Measurements from ENCODE around the gene ATP2C2. TPM values are rescaled to one million over a fixed set of nuclear protein-coding genes. Genes with fewer than 3 reads are reported as not detected.

Gene ATP2C2
- total RNA-seq, 1 experiment from 2014 or later, result not detected

GRCh38 chr16:84499638-84500037 lies 131.3 kb downstream of the ATP2C2 start:
- intact Hi-C loops (cut with micrococcal nuclease; ENCODE audit: unreplicated experiment), result no loop called here
- Histone ChIP-seq H3K36me3 (ENCODE audit: insufficient read depth, low read length, poor library complexity, severe bottlenecking) (no peaks in the 10 kb centered on the region), H3K4me1 (ENCODE audit: insufficient read depth, low read length, poor library complexity, severe bottlenecking) (peaks cover 3% of the 10 kb centered on the region), H3K4me3 (ENCODE audit: low read depth, low read length, poor library complexity, severe bottlenecking) (no peak overlapping the region), H3K9me3 (ENCODE audit: low read depth, low read length, poor library complexity, severe bottlenecking) (no peaks in the 10 kb centered on the region), H3K27me3 (replicated peaks; ENCODE audit: insufficient read depth, low read depth, low read length, poor library complexity) (no peaks in the 10 kb centered on the region), H3K27ac (ENCODE audit: low read depth, low read length, poor library complexity, severe bottlenecking) (no peak overlapping the region)
- TF ChIP-seq CTCF (conservative IDR thresholded peaks at IDR 0.05; ENCODE audit: low read depth, low read length) (no peak), EZH2 (IDR thresholded peaks at IDR 0.05; ENCODE audit: borderline replicate concordance, low read depth, low read length, poor library complexity, severe bottlenecking) (no peak)
- CTCF ChIA-PET, result no interaction called here
- POLR2A ChIA-PET (ENCODE audit: low non-redundant PET), result no interaction called here
- no peak for DNase-seq (ENCODE audit: low spot score)
- no TSS peak for BruUV-seq (replicated peaks)

GRCh38 chr16:84500531-84500930 lies 132.2 kb downstream of the ATP2C2 start:
- no peak for DNase-seq (ENCODE audit: low spot score)
- TF ChIP-seq EZH2 (IDR thresholded peaks at IDR 0.05; ENCODE audit: borderline replicate concordance, low read depth, low read length, poor library complexity, severe bottlenecking) (no peak), CTCF (conservative IDR thresholded peaks at IDR 0.05; ENCODE audit: low read depth, low read length) (no peak)
- Histone ChIP-seq H3K4me1 (ENCODE audit: insufficient read depth, low read length, poor library complexity, severe bottlenecking) (peaks cover 3% of the 10 kb centered on the region), H3K4me3 (ENCODE audit: low read depth, low read length, poor library complexity, severe bottlenecking) (no peak overlapping the region), H3K9me3 (ENCODE audit: low read depth, low read length, poor library complexity, severe bottlenecking) (no peaks in the 10 kb centered on the region), H3K36me3 (ENCODE audit: insufficient read depth, low read length, poor library complexity, severe bottlenecking) (no peaks in the 10 kb centered on the region), H3K27me3 (replicated peaks; ENCODE audit: insufficient read depth, low read depth, low read length, poor library complexity) (no peaks in the 10 kb centered on the region), H3K27ac (ENCODE audit: low read depth, low read length, poor library complexity, severe bottlenecking) (no peak overlapping the region)
- no TSS peak for BruUV-seq (replicated peaks)
- POLR2A ChIA-PET (ENCODE audit: low non-redundant PET), result no interaction called here
- CTCF ChIA-PET, result no interaction called here
- intact Hi-C loops (cut with micrococcal nuclease; ENCODE audit: unreplicated experiment), result no loop called here

- no peak for TF ChIP-seq CTCF (conservative IDR thresholded peaks at IDR 0.05; ENCODE audit: low read depth, low read length)
- no peak for TF ChIP-seq EZH2 (IDR thresholded peaks at IDR 0.05; ENCODE audit: borderline replicate concordance, low read depth, low read length, poor library complexity, severe bottlenecking)
- Histone ChIP-seq H3K36me3 (ENCODE audit: insufficient read depth, low read length, poor library complexity, severe bottlenecking) (no peaks in the 10 kb centered on the region), H3K27ac (ENCODE audit: low read depth, low read length, poor library complexity, severe bottlenecking) (no peak overlapping the region), H3K27me3 (replicated peaks; ENCODE audit: insufficient read depth, low read depth, low read length, poor library complexity) (no peaks in the 10 kb centered on the region), H3K4me1 (ENCODE audit: insufficient read depth, low read length, poor library complexity, severe bottlenecking) (peaks cover 3% of the 10 kb centered on the region), H3K4me3 (ENCODE audit: low read depth, low read length, poor library complexity, severe bottlenecking) (no peak overlapping the region), H3K9me3 (ENCODE audit: low read depth, low read length, poor library complexity, severe bottlenecking) (no peaks in the 10 kb centered on the region)
- no peak for DNase-seq (ENCODE audit: low spot score)
- CTCF ChIA-PET, result no interaction called here
- no TSS peak for BruUV-seq (replicated peaks)
- POLR2A ChIA-PET (ENCODE audit: low non-redundant PET), result no interaction called here
- intact Hi-C loops (cut with micrococcal nuclease; ENCODE audit: unreplicated experiment), result no loop called here
Observed at GRCh38 chr16:84501077-84501735, 132.9 kb downstream of the ATP2C2 start.
